ENCODE measurements around the gene LBH. TPM values are rescaled to one million over a fixed set of nuclear protein-coding genes. Genes with fewer than 3 reads are reported as not detected.

The LBH gene
- total RNA-seq, 1 donor from 2014 or later = 51.7 TPM

GRCh38 chr2:30300122-30300455, 68.8 kb downstream of the LBH start:
- Histone ChIP-seq H4K20me1 (ENCODE audit: insufficient read depth, low read length) (no peaks in the 10 kb centered on the region), H3K27ac (ENCODE audit: low read depth, low read length) (peak overlapping the region; percentile 61), H3K4me1 (ENCODE audit: insufficient read depth, low read length) (peaks cover 20% of the 10 kb centered on the region), H3K79me2 (ENCODE audit: insufficient read depth, low read length) (no peaks in the 10 kb centered on the region), H3K9ac (ENCODE audit: low read length) (peak overlapping the region; percentile 56), H3K36me3 (ENCODE audit: insufficient read depth, low read length) (no peaks in the 10 kb centered on the region), H3K4me3 (ENCODE audit: insufficient read depth, low read depth, low read length) (no peak overlapping the region), H3K9me3 (ENCODE audit: insufficient read depth, low read depth, low read length) (no peaks in the 10 kb centered on the region), H3K27me3 (ENCODE audit: insufficient read depth, low read length) (no peaks in the 10 kb centered on the region), H3K4me2 (ENCODE audit: low read length) (no peak overlapping the region), H2AFZ (ENCODE audit: low read depth, low read length) (no peak overlapping the region)
- Mint-ChIP-seq H3K9me3 (ENCODE audit: unreplicated experiment) (peaks cover 3% of the 10 kb centered on the region), H3K4me3 (ENCODE audit: unreplicated experiment) (no peak overlapping the region), H3K27ac (ENCODE audit: unreplicated experiment) (no peak overlapping the region), H3K36me3 (ENCODE audit: low read depth, unreplicated experiment) (no peaks in the 10 kb centered on the region), H3K4me1 (ENCODE audit: low read depth, unreplicated experiment) (peaks cover 1% of the 10 kb centered on the region), H3K27me3 (ENCODE audit: low read depth, unreplicated experiment) (peaks cover 16% of the 10 kb centered on the region)
- DNase-seq (ENCODE audit: low read depth) (no peak), FAIRE-seq (no peak)
- TF ChIP-seq EZH2 (IDR thresholded peaks at IDR 0.05; ENCODE audit: insufficient read depth, low read length) = no peak
- TF ChIP-seq, protein P1, sequence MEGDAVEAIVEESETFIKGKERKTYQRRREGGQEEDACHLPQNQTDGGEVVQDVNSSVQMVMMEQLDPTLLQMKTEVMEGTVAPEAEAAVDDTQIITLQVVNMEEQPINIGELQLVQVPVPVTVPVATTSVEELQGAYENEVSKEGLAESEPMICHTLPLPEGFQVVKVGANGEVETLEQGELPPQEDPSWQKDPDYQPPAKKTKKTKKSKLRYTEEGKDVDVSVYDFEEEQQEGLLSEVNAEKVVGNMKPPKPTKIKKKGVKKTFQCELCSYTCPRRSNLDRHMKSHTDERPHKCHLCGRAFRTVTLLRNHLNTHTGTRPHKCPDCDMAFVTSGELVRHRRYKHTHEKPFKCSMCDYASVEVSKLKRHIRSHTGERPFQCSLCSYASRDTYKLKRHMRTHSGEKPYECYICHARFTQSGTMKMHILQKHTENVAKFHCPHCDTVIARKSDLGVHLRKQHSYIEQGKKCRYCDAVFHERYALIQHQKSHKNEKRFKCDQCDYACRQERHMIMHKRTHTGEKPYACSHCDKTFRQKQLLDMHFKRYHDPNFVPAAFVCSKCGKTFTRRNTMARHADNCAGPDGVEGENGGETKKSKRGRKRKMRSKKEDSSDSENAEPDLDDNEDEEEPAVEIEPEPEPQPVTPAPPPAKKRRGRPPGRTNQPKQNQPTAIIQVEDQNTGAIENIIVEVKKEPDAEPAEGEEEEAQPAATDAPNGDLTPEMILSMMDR (IDR thresholded peaks at IDR 0.05; ENCODE audit: insufficient read depth, low read depth, low read length) = no peak

GRCh38 chr2:30300456-30301221, 69.3 kb downstream of the LBH start:
- H3K4me3 Mint-ChIP-seq (ENCODE audit: unreplicated experiment) = no peak overlapping the region
- Histone ChIP-seq H3K4me1 (ENCODE audit: insufficient read depth, low read length) (peaks cover 24% of the 10 kb centered on the region), H3K9ac (ENCODE audit: low read length) (peak overlapping the region; percentile 56), H3K4me3 (ENCODE audit: insufficient read depth, low read depth, low read length) (no peak overlapping the region), H4K20me1 (ENCODE audit: insufficient read depth, low read length) (no peaks in the 10 kb centered on the region), H3K9me3 (ENCODE audit: insufficient read depth, low read depth, low read length) (no peaks in the 10 kb centered on the region), H3K4me2 (ENCODE audit: low read length) (no peak overlapping the region), H2AFZ (ENCODE audit: low read depth, low read length) (no peak overlapping the region), H3K36me3 (ENCODE audit: insufficient read depth, low read length) (no peaks in the 10 kb centered on the region), H3K27ac (ENCODE audit: low read depth, low read length) (peak overlapping the region; percentile 62), H3K27me3 (ENCODE audit: insufficient read depth, low read length) (no peaks in the 10 kb centered on the region), H3K79me2 (ENCODE audit: insufficient read depth, low read length) (no peaks in the 10 kb centered on the region)
- no peak overlapping the region for H3K27ac Mint-ChIP-seq (ENCODE audit: unreplicated experiment)
- DNase-seq (ENCODE audit: low read depth) (peak; percentile 93), FAIRE-seq (peak; percentile 95)
- peaks cover 16% of the 10 kb centered on the region for H3K27me3 Mint-ChIP-seq (ENCODE audit: low read depth, unreplicated experiment)
- peaks cover 3% of the 10 kb centered on the region for H3K9me3 Mint-ChIP-seq (ENCODE audit: unreplicated experiment)
- peaks cover 1% of the 10 kb centered on the region for H3K4me1 Mint-ChIP-seq (ENCODE audit: low read depth, unreplicated experiment)
- H3K36me3 Mint-ChIP-seq (ENCODE audit: low read depth, unreplicated experiment) = no peaks in the 10 kb centered on the region
- TF ChIP-seq, protein P1 (IDR thresholded peaks at IDR 0.05; ENCODE audit: insufficient read depth, low read depth, low read length) = no peak
- no peak for TF ChIP-seq EZH2 (IDR thresholded peaks at IDR 0.05; ENCODE audit: insufficient read depth, low read length)

DNA sequence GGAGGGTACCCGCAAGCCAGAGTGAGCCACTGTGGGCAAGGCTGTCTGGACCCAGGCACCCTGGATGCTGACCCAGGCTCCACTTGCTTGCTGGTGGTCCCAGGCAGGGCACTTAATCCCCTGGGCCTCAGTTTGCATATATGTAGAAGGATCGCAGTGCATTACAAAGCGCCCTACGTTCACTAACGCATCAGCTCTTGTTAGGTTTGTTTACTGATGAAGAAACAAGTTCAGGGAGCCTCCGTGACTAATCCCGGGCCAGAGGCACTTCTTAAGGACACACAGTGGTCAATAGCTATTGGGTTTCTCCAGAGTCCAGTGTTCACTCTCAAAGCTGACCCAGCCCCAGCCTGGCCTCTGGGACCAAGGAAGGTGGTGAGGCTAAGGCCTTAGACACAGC, 70.2 kb downstream of the LBH start:
- FAIRE-seq = no peak
- H3K4me2 ChIP-seq (ENCODE audit: low read length) = no peak overlapping the region

More for the DNA sequence above, 70.2 kb downstream of the LBH start:
- Histone ChIP-seq H3K9me3 (ENCODE audit: insufficient read depth, low read depth, low read length) (no peaks in the 10 kb centered on the region), H3K9ac (ENCODE audit: low read length) (peak overlapping the region; percentile 47), H4K20me1 (ENCODE audit: insufficient read depth, low read length) (no peaks in the 10 kb centered on the region), H3K4me1 (ENCODE audit: insufficient read depth, low read length) (peaks cover 28% of the 10 kb centered on the region), H3K4me3 (ENCODE audit: insufficient read depth, low read depth, low read length) (no peak overlapping the region), H3K27ac (ENCODE audit: low read depth, low read length) (peak overlapping the region; percentile 62), H2AFZ (ENCODE audit: low read depth, low read length) (no peak overlapping the region), H3K79me2 (ENCODE audit: insufficient read depth, low read length) (no peaks in the 10 kb centered on the region), H3K27me3 (ENCODE audit: insufficient read depth, low read length) (no peaks in the 10 kb centered on the region), H3K36me3 (ENCODE audit: insufficient read depth, low read length) (no peaks in the 10 kb centered on the region)
- Mint-ChIP-seq H3K36me3 (ENCODE audit: low read depth, unreplicated experiment) (no peaks in the 10 kb centered on the region), H3K4me1 (ENCODE audit: low read depth, unreplicated experiment) (peaks cover 1% of the 10 kb centered on the region), H3K4me3 (ENCODE audit: unreplicated experiment) (no peak overlapping the region), H3K27ac (ENCODE audit: unreplicated experiment) (no peak overlapping the region), H3K9me3 (ENCODE audit: unreplicated experiment) (peaks cover 6% of the 10 kb centered on the region), H3K27me3 (ENCODE audit: low read depth, unreplicated experiment) (peaks cover 19% of the 10 kb centered on the region)
- no peak for DNase-seq (ENCODE audit: low read depth)
- no peak for TF ChIP-seq EZH2 (IDR thresholded peaks at IDR 0.05; ENCODE audit: insufficient read depth, low read length)
- TF ChIP-seq, protein P1 (IDR thresholded peaks at IDR 0.05; ENCODE audit: insufficient read depth, low read depth, low read length) = no peak
